Measurements from ENCODE around the gene FUT7.
A peak's percentile ranks its signal among the peaks of the same experiment; 100 is the strongest.
"Not testable (repeated sequence)": the region's sequence is repeated elsewhere in the genome, so short reads cannot be mapped to it uniquely, and the experiment has no call there.

The FUT7 gene

GRCh38 chr9:137033481-137033880 is 1.6 kb upstream of the FUT7 start:
- not testable (repeated sequence) for DNase-seq (ENCODE audit: low spot score)

GRCh38 chr9:137032858-137033257 is 970 bp upstream of the FUT7 start:
- no peak for DNase-seq (ENCODE audit: low spot score)

GRCh38 chr9:137030538-137031527 is 1.1 kb downstream of the FUT7 start:
- DNase-seq (ENCODE audit: low spot score) = no peak

GRCh38 chr9:137030006-137030405 is 1.9 kb downstream of the FUT7 start:
- no peak for DNase-seq (ENCODE audit: low spot score)

GRCh38 chr9:137029058-137029936 is 2.6 kb downstream of the FUT7 start:
- DNase-seq (ENCODE audit: low spot score) = peak; percentile 84

GRCh38 chr9:137028263-137029057 is 3.4 kb downstream of the FUT7 start:
- peak; percentile 91 for DNase-seq (ENCODE audit: low spot score)

GRCh38 chr9:137027369-137028262 is 4.3 kb downstream of the FUT7 start, which contains the start of gene ABCA2:
Gene ABCA2 (minus strand): TSS chr9:137028237. CDS start chr9:137028140, 97 bp downstream.
- DNase-seq (ENCODE audit: low spot score) = peak; percentile 50

- no peak for DNase-seq (ENCODE audit: low spot score)
These were observed 5.1 kb downstream of the FUT7 start for GRCh38 chr9:137026828-137027227.

- no peak for DNase-seq (ENCODE audit: low spot score)
These were observed 5.5 kb downstream of the FUT7 start for GRCh38 chr9:137026384-137026783.

- DNase-seq (ENCODE audit: low spot score) = no peak
These were observed 6.3 kb downstream of the FUT7 start for GRCh38 chr9:137025517-137025966.

- DNase-seq (ENCODE audit: low spot score) = no peak
These were observed 8.3 kb downstream of the FUT7 start for GRCh38 chr9:137023583-137023991.

- DNase-seq (ENCODE audit: low spot score) = no peak
These were observed 8.7 kb downstream of the FUT7 start for GRCh38 chr9:137023157-137023556.

- DNase-seq (ENCODE audit: low spot score) = no peak
These were observed 9.3 kb downstream of the FUT7 start for GRCh38 chr9:137022662-137023008.

GRCh38 chr9:137021979-137022661 is 9.8 kb downstream of the FUT7 start:
- peak; percentile 73 for DNase-seq (ENCODE audit: low spot score)

- DNase-seq (ENCODE audit: low spot score) = no peak
These were observed 10.3 kb downstream of the FUT7 start for GRCh38 chr9:137021568-137021978.

GRCh38 chr9:137020771-137021567 is 10.9 kb downstream of the FUT7 start:
- no peak for DNase-seq (ENCODE audit: low spot score)

GRCh38 chr9:137019891-137020683 is 11.8 kb downstream of the FUT7 start:
- DNase-seq (ENCODE audit: low spot score) = no peak
